ENCODE results near the gene INHBC. TPM values are rescaled to one million over a fixed set of nuclear protein-coding genes. Genes with fewer than 3 reads are reported as not detected.
"Not testable (repeated sequence)": the region's sequence is repeated elsewhere in the genome, so short reads cannot be mapped to it uniquely, and the experiment has no call there.

INHBC gene
- total and polyA plus RNA-seq, 2 donors (not counting 1 experiment from before 2014, with no cell fraction given) = 0.17 to 0.31 TPM

GRCh38 chr12:57397441-57397840, 37.1 kb upstream of the INHBC start:
- H3K27ac Mint-ChIP-seq = no peak overlapping the region
- no peaks in the 10 kb centered on the region for H3K27me3 Mint-ChIP-seq
- POLR2A ChIA-PET = interaction anchor here (0.6 kb wide), 1 partner anchor 32 kb away, joined by 3 read pairs; no protein-coding TSS in a partner anchor

GRCh38 chr12:57399718-57400463, 34.7 kb upstream of the INHBC start:
- H3K27ac ChIP-seq (ENCODE audit: low read length in 2 of 2); H3K9ac ChIP-seq (ENCODE audit: low read length); H3K4me1 ChIP-seq (ENCODE audit: control insufficient read depth in 2 of 2, insufficient read depth in 2 of 2, low read length in 2 of 2); H3K27me3 ChIP-seq (replicated peaks in 1 of 4; ENCODE audit: control extremely low read depth in 1 of 4, control insufficient read depth in 3 of 4, insufficient read depth in 4 of 4, low read length in 3 of 4); H3K27ac Mint-ChIP-seq; POLR2A ChIA-PET; H3K9me3 ChIP-seq (ENCODE audit: control extremely low read depth in 1 of 3, control insufficient read depth in 2 of 3, insufficient read depth in 1 of 3, low read length in 2 of 3); DNase-seq; H3K27me3 Mint-ChIP-seq; ATAC-seq (ENCODE audit: low read depth); intact Hi-C loops (cut with micrococcal nuclease); H3K4me2 ChIP-seq (replicated peaks; ENCODE audit: low read depth, low read length, poor library complexity, severe bottlenecking); H3K4me3 ChIP-seq (ENCODE audit: control extremely low read depth in 1 of 5, extremely low read depth in 1 of 5, insufficient read depth in 1 of 5, low read depth in 2 of 5, low read length in 4 of 5); H2AFZ ChIP-seq (ENCODE audit: insufficient read depth, low read depth, low read length, poor library complexity, severe bottlenecking); H3K4me3 Mint-ChIP-seq; H3K9me3 Mint-ChIP-seq (ENCODE audit: insufficient read depth): not testable (repeated sequence)
- H3K36me3 ChIP-seq (replicated peaks in 1 of 2; ENCODE audit: control extremely low read depth in 1 of 2, control insufficient read depth in 1 of 2, extremely low read depth in 1 of 2, insufficient read depth in 2 of 2, low read length in 1 of 2) = peaks cover 1 to 15% of the 10 kb centered on the region in 2 experiments
- WGBS (ENCODE audit: insufficient coverage) = 100% methylated on average over 2 of the region's 7 CpGs
- peaks cover 11% of the 10 kb centered on the region for H3K4me1 Mint-ChIP-seq
- H3K79me2 ChIP-seq (ENCODE audit: control insufficient read depth, insufficient read depth, low read length) = peaks cover 62% of the 10 kb centered on the region
- CTCF ChIA-PET = interaction anchor here (0.8 kb wide), 1 partner anchor 16 kb away, joined by 3 read pairs; no protein-coding TSS in a partner anchor
- H4K20me1 ChIP-seq (ENCODE audit: control insufficient read depth, insufficient read depth, low read length, poor library complexity, severe bottlenecking) = peaks cover 22% of the 10 kb centered on the region

More at GRCh38 chr12:57397441-57397840, 37.1 kb upstream of the INHBC start:
- no peak overlapping the region for H3K4me3 ChIP-seq (ENCODE audit: control extremely low read depth in 1 of 5, extremely low read depth in 1 of 5, insufficient read depth in 1 of 5, low read depth in 2 of 5, low read length in 4 of 5)
- H3K9me3 ChIP-seq (ENCODE audit: control extremely low read depth in 1 of 3, control insufficient read depth in 2 of 3, insufficient read depth in 1 of 3, low read length in 2 of 3) = no peaks in the 10 kb centered on the region
- no peak for DNase-seq
- H3K4me2 ChIP-seq (replicated peaks; ENCODE audit: low read depth, low read length, poor library complexity, severe bottlenecking) = no peak overlapping the region
- peaks cover 60% of the 10 kb centered on the region for H3K79me2 ChIP-seq (ENCODE audit: control insufficient read depth, insufficient read depth, low read length)
- TF ChIP-seq CTCF (IDR thresholded peaks at IDR 0.05) (no peak), EZH2 (IDR thresholded peaks at IDR 0.05; ENCODE audit: borderline replicate concordance, insufficient read depth, low read depth, low read length, poor library complexity, severe bottlenecking) (no peak)
- H3K4me1 ChIP-seq (ENCODE audit: control insufficient read depth in 2 of 2, insufficient read depth in 2 of 2, low read length in 2 of 2) = no peaks in the 10 kb centered on the region
- no peak overlapping the region for H2AFZ ChIP-seq (ENCODE audit: insufficient read depth, low read depth, low read length, poor library complexity, severe bottlenecking)
- no peak for ATAC-seq (ENCODE audit: low read depth)
- H3K4me3 Mint-ChIP-seq = no peak overlapping the region
- H3K4me1 Mint-ChIP-seq = peaks cover 11% of the 10 kb centered on the region
- H3K27ac ChIP-seq (ENCODE audit: low read length in 2 of 2) = no peak overlapping the region
- peaks cover 22% of the 10 kb centered on the region for H4K20me1 ChIP-seq (ENCODE audit: control insufficient read depth, insufficient read depth, low read length, poor library complexity, severe bottlenecking)
- H3K36me3 ChIP-seq (replicated peaks in 1 of 2; ENCODE audit: control extremely low read depth in 1 of 2, control insufficient read depth in 1 of 2, extremely low read depth in 1 of 2, insufficient read depth in 2 of 2, low read length in 1 of 2) = peaks cover 1 to 24% of the 10 kb centered on the region in 2 experiments
- CTCF ChIA-PET = no interaction called here
- intact Hi-C loops (cut with micrococcal nuclease) = no loop called here
- no peaks in the 10 kb centered on the region for H3K27me3 ChIP-seq (replicated peaks in 1 of 4; ENCODE audit: control extremely low read depth in 1 of 4, control insufficient read depth in 3 of 4, insufficient read depth in 4 of 4, low read length in 3 of 4)
- no peak overlapping the region for H3K9ac ChIP-seq (ENCODE audit: low read length)
- no CpG with 5 or more reads among the region's 2 CpGs for WGBS (ENCODE audit: insufficient coverage)
- H3K9me3 Mint-ChIP-seq (ENCODE audit: insufficient read depth) = no peaks in the 10 kb centered on the region

Measured in B cell (primary cell).